Measurements from ENCODE around the gene HEXB. TPM values are rescaled to one million over a fixed set of nuclear protein-coding genes. Genes with fewer than 3 reads are reported as not detected.
"Not testable (repeated sequence)": the region's sequence is repeated elsewhere in the genome, so short reads cannot be mapped to it uniquely, and the experiment has no call there.

Gene HEXB
- total RNA-seq, 4 donors from 2014 or later, result 46.9 to 85.8 (median 73.8) TPM

- H3K27ac ChIP-seq, result no peak overlapping the region
- H3K9me3 ChIP-seq, result no peaks in the 10 kb centered on the region
- WGBS, result 87% methylated on average over 6 of the region's 6 CpGs
- no peaks in the 10 kb centered on the region for H3K27me3 ChIP-seq
- no peak for TF ChIP-seq POLR2A (IDR thresholded peaks at IDR 0.05)
- no peak for TF ChIP-seq CTCF (IDR thresholded peaks at IDR 0.05)
- no peak for TF ChIP-seq POLR2AphosphoS5 (IDR thresholded peaks at IDR 0.05)
- TF ChIP-seq EP300 (IDR thresholded peaks at IDR 0.05), result no peak
- peaks cover 77% of the 10 kb centered on the region for H3K36me3 ChIP-seq
- H3K4me1 ChIP-seq, result no peaks in the 10 kb centered on the region
- no peak for DNase-seq (ENCODE audit: low spot score in 2 of 2)
- H3K4me3 ChIP-seq, result no peak overlapping the region
Measured at GRCh38 chr5:74736759-74737158, 51.7 kb downstream of the HEXB start.

- Histone ChIP-seq H3K9me3 (no peaks in the 10 kb centered on the region), H3K27ac (no peak overlapping the region), H3K4me3 (no peak overlapping the region), H3K27me3 (no peaks in the 10 kb centered on the region), H3K36me3 (peaks cover 75% of the 10 kb centered on the region), H3K4me1 (no peaks in the 10 kb centered on the region)
- TF ChIP-seq POLR2AphosphoS5 (IDR thresholded peaks at IDR 0.05) (no peak), EP300 (IDR thresholded peaks at IDR 0.05) (no peak), CTCF (IDR thresholded peaks at IDR 0.05) (no peak), POLR2A (IDR thresholded peaks at IDR 0.05) (no peak)
- no peak for DNase-seq (ENCODE audit: low spot score in 2 of 2)
- WGBS, result 91% methylated on average over 4 of the region's 4 CpGs
Measured at GRCh38 chr5:74738406-74738805, 53.4 kb downstream of the HEXB start.

- peaks cover 69% of the 10 kb centered on the region for H3K36me3 ChIP-seq
Measured at GRCh38 chr5:74748742-74749141, 63.7 kb downstream of the HEXB start.

GRCh38 chr5:74761241-74761640 lies 76.2 kb downstream of the HEXB start:
- Histone ChIP-seq H3K27ac (no peak overlapping the region), H3K9me3 (peaks cover 3% of the 10 kb centered on the region), H3K36me3 (peaks cover 43% of the 10 kb centered on the region), H3K27me3 (no peaks in the 10 kb centered on the region), H3K4me1 (peaks cover 18% of the 10 kb centered on the region), H3K4me3 (no peak overlapping the region)
- 48% methylated on average over 1 of the region's 1 CpG for WGBS
- no peak for DNase-seq (ENCODE audit: low spot score in 2 of 2)
- TF ChIP-seq EP300 (IDR thresholded peaks at IDR 0.05), result no peak
- no peak for TF ChIP-seq POLR2A (IDR thresholded peaks at IDR 0.05)
- no peak for TF ChIP-seq POLR2AphosphoS5 (IDR thresholded peaks at IDR 0.05)
- no peak for TF ChIP-seq CTCF (IDR thresholded peaks at IDR 0.05)

More at GRCh38 chr5:74748742-74749141, 63.7 kb downstream of the HEXB start:
- not testable (repeated sequence) for H3K27ac ChIP-seq; H3K4me3 ChIP-seq; DNase-seq (ENCODE audit: low spot score in 2 of 2); H3K9me3 ChIP-seq; H3K27me3 ChIP-seq; H3K4me1 ChIP-seq
- WGBS, result 96% methylated on average over 4 of the region's 4 CpGs

GRCh38 chr5:74762599-74762998 lies 77.6 kb downstream of the HEXB start:
- no peak overlapping the region for H3K27ac ChIP-seq
- H3K4me1 ChIP-seq, result peaks cover 19% of the 10 kb centered on the region
- DNase-seq (ENCODE audit: low spot score in 2 of 2), result no peak

More at GRCh38 chr5:74762599-74762998, 77.6 kb downstream of the HEXB start:
- Histone ChIP-seq H3K9me3 (no peaks in the 10 kb centered on the region), H3K36me3 (peaks cover 30% of the 10 kb centered on the region), H3K27me3 (no peaks in the 10 kb centered on the region), H3K4me3 (no peak overlapping the region)
- no peak for TF ChIP-seq POLR2AphosphoS5 (IDR thresholded peaks at IDR 0.05)
- no peak for TF ChIP-seq CTCF (IDR thresholded peaks at IDR 0.05)
- TF ChIP-seq POLR2A (IDR thresholded peaks at IDR 0.05), result no peak
- TF ChIP-seq EP300 (IDR thresholded peaks at IDR 0.05), result no peak
- 84% methylated on average over 2 of the region's 2 CpGs for WGBS

Data from suprapubic skin (tissue), 4 donors.